ENCODE data around the gene ANAPC10. TPM values are rescaled to one million over a fixed set of nuclear protein-coding genes. Genes with fewer than 3 reads are reported as not detected.

The ANAPC10 gene
- total and polyA plus RNA-seq, 2 donors (not counting 1 experiment from before 2014, with no cell fraction given): 28.1 to 29.7 TPM

- Histone ChIP-seq H3K36me3 (ENCODE audit: control insufficient read depth, insufficient read depth, low read length) (no peaks in the 10 kb centered on the region), H4K20me1 (ENCODE audit: control insufficient read depth, extremely low read depth, insufficient read depth, low read length) (peaks cover 3% of the 10 kb centered on the region), H3K27me3 (ENCODE audit: control insufficient read depth, insufficient read depth, low read length) (no peaks in the 10 kb centered on the region), H3K9ac (ENCODE audit: insufficient read depth, low read length) (no peak overlapping the region), H3K4me2 (ENCODE audit: extremely low read depth, insufficient read depth, low read length) (no peak overlapping the region), H3K9me3 (ENCODE audit: control insufficient read depth, insufficient read depth, low read depth, low read length) (no peaks in the 10 kb centered on the region), H3K4me1 (ENCODE audit: control insufficient read depth, extremely low read depth, insufficient read depth, low read length) (peaks cover 9% of the 10 kb centered on the region), H3K27ac (ENCODE audit: insufficient read depth, low read length) (no peak overlapping the region), H3K79me2 (ENCODE audit: control insufficient read depth, insufficient read depth, low read length) (no peaks in the 10 kb centered on the region), H3K4me3 (replicated peaks in 1 of 4; ENCODE audit: control extremely low read depth in 1 of 4, insufficient read depth in 1 of 4, low read depth in 3 of 4, low read length in 4 of 4) (no peak overlapping the region), H2AFZ (ENCODE audit: low read length) (no peak overlapping the region)
- TF ChIP-seq EZH2 (IDR thresholded peaks at IDR 0.05; ENCODE audit: low read length, missing control alignments): no peak
- no peak for TF ChIP-seq CTCF (conservative IDR thresholded peaks at IDR 0.05 in 1 of 2, IDR thresholded peaks at IDR 0.05 in 1 of 2; ENCODE audit: low read depth in 1 of 2, low read length in 2 of 2)
- DNase-seq (ENCODE audit: low read depth in 2 of 2): no peak
Measured at GRCh38 chr4:145131848-145132247, 33.9 kb upstream of the ANAPC10 start.

GRCh38 chr4:145130788-145131399 lies 32.9 kb upstream of the ANAPC10 start:
- H3K4me2 ChIP-seq (ENCODE audit: extremely low read depth, insufficient read depth, low read length): no peak overlapping the region
- peak overlapping the region; percentile 54 for H3K27ac ChIP-seq (ENCODE audit: insufficient read depth, low read length)
- DNase-seq (ENCODE audit: low read depth in 2 of 2): peak; percentile 62 to 96
- H3K4me3 ChIP-seq (replicated peaks in 1 of 4; ENCODE audit: control extremely low read depth in 1 of 4, insufficient read depth in 1 of 4, low read depth in 3 of 4, low read length in 4 of 4): no peak overlapping the region
- H4K20me1 ChIP-seq (ENCODE audit: control insufficient read depth, extremely low read depth, insufficient read depth, low read length): peaks cover 3% of the 10 kb centered on the region
- no peaks in the 10 kb centered on the region for H3K27me3 ChIP-seq (ENCODE audit: control insufficient read depth, insufficient read depth, low read length)
- no peaks in the 10 kb centered on the region for H3K9me3 ChIP-seq (ENCODE audit: control insufficient read depth, insufficient read depth, low read depth, low read length)
- H3K9ac ChIP-seq (ENCODE audit: insufficient read depth, low read length): no peak overlapping the region
- no peak for TF ChIP-seq CTCF (conservative IDR thresholded peaks at IDR 0.05 in 1 of 2, IDR thresholded peaks at IDR 0.05 in 1 of 2; ENCODE audit: low read depth in 1 of 2, low read length in 2 of 2)
- TF ChIP-seq EZH2 (IDR thresholded peaks at IDR 0.05; ENCODE audit: low read length, missing control alignments): no peak
- no peak overlapping the region for H2AFZ ChIP-seq (ENCODE audit: low read length)
- no peaks in the 10 kb centered on the region for H3K79me2 ChIP-seq (ENCODE audit: control insufficient read depth, insufficient read depth, low read length)
- H3K4me1 ChIP-seq (ENCODE audit: control insufficient read depth, extremely low read depth, insufficient read depth, low read length): peaks cover 9% of the 10 kb centered on the region
- H3K36me3 ChIP-seq (ENCODE audit: control insufficient read depth, insufficient read depth, low read length): peaks cover 2% of the 10 kb centered on the region

- Histone ChIP-seq H3K4me3 (replicated peaks in 1 of 4; ENCODE audit: control extremely low read depth in 1 of 4, insufficient read depth in 1 of 4, low read depth in 3 of 4, low read length in 4 of 4) (no peak overlapping the region), H3K4me2 (ENCODE audit: extremely low read depth, insufficient read depth, low read length) (no peak overlapping the region), H4K20me1 (ENCODE audit: control insufficient read depth, extremely low read depth, insufficient read depth, low read length) (peaks cover 3% of the 10 kb centered on the region), H3K27me3 (ENCODE audit: control insufficient read depth, insufficient read depth, low read length) (no peaks in the 10 kb centered on the region), H3K9me3 (ENCODE audit: control insufficient read depth, insufficient read depth, low read depth, low read length) (no peaks in the 10 kb centered on the region), H2AFZ (ENCODE audit: low read length) (no peak overlapping the region), H3K79me2 (ENCODE audit: control insufficient read depth, insufficient read depth, low read length) (no peaks in the 10 kb centered on the region), H3K27ac (ENCODE audit: insufficient read depth, low read length) (peak overlapping the region; percentile 54), H3K36me3 (ENCODE audit: control insufficient read depth, insufficient read depth, low read length) (peaks cover 2% of the 10 kb centered on the region), H3K4me1 (ENCODE audit: control insufficient read depth, extremely low read depth, insufficient read depth, low read length) (peaks cover 9% of the 10 kb centered on the region), H3K9ac (ENCODE audit: insufficient read depth, low read length) (no peak overlapping the region)
- no peak for DNase-seq (ENCODE audit: low read depth in 2 of 2)
- TF ChIP-seq EZH2 (IDR thresholded peaks at IDR 0.05; ENCODE audit: low read length, missing control alignments) (no peak), CTCF (conservative IDR thresholded peaks at IDR 0.05 in 1 of 2, IDR thresholded peaks at IDR 0.05 in 1 of 2; ENCODE audit: low read depth in 1 of 2, low read length in 2 of 2) (no peak)
Measured at GRCh38 chr4:145130130-145130529, 32.1 kb upstream of the ANAPC10 start.
